ENCODE results near the gene BCAS1.

DNA sequence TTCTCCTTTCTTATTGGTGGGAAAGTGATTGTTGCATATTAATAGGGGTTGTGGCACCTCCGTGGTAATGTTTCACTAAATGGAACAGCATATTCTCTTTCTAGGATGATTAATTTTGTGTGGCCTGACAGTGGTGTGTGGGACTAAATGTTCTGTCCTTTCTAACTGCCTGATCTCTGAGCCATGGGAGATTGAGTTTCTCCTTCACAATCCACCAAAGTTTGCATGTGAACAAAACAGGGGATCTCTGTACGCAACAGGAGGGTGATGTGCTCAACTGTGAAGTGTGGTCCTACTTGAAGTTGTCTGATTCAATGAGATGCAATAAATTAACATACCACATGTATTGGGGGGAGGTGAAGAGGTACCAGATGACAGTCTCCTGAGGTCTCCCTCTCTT is 19.3 kb downstream of the BCAS1 start:
- TF ChIP-seq POLR2A (IDR thresholded peaks at IDR 0.05; ENCODE audit: extremely low read depth, insufficient read length) = no peak
- TF ChIP-seq, protein P1, sequence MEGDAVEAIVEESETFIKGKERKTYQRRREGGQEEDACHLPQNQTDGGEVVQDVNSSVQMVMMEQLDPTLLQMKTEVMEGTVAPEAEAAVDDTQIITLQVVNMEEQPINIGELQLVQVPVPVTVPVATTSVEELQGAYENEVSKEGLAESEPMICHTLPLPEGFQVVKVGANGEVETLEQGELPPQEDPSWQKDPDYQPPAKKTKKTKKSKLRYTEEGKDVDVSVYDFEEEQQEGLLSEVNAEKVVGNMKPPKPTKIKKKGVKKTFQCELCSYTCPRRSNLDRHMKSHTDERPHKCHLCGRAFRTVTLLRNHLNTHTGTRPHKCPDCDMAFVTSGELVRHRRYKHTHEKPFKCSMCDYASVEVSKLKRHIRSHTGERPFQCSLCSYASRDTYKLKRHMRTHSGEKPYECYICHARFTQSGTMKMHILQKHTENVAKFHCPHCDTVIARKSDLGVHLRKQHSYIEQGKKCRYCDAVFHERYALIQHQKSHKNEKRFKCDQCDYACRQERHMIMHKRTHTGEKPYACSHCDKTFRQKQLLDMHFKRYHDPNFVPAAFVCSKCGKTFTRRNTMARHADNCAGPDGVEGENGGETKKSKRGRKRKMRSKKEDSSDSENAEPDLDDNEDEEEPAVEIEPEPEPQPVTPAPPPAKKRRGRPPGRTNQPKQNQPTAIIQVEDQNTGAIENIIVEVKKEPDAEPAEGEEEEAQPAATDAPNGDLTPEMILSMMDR (IDR thresholded peaks at IDR 0.05; ENCODE audit: low read depth, low read length) = no peak

All from NB4 (cell line).